GM03348 (cell line): ENCODE data around the gene SCFD2.
A peak's percentile ranks its signal among the peaks of the same experiment; 100 is the strongest.
"Not testable (repeated sequence)": the region's sequence is repeated elsewhere in the genome, so short reads cannot be mapped to it uniquely, and the experiment has no call there.

ENCODE experiments used
- DNase-seq: peaks from one replicate; pipeline ENCODE4 v3.0.0; 2012; ENCODE audit warnings: low spot score

The SCFD2 gene

DNA sequence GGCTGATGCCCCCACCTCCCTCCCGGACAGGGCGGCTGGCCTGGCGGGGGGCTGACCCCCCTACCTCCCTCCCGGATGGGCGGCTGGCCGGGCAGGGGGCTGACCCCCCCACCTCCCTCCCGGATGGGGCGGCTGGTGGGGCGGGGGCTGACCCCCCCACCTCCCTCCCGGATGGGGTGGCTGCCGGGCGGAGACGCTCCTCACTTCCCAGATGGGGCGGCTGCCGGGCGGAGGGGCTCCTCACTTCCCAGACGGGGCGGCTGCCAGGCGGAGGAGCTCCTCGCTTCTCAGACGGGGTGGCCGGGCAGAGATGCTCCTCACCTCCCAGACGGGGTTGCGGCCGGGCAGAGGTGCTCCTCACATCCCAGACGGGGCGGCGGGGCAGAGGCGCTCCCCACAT is 127.5 kb downstream of the SCFD2 start:
- DNase-seq = not testable (repeated sequence)

DNA sequence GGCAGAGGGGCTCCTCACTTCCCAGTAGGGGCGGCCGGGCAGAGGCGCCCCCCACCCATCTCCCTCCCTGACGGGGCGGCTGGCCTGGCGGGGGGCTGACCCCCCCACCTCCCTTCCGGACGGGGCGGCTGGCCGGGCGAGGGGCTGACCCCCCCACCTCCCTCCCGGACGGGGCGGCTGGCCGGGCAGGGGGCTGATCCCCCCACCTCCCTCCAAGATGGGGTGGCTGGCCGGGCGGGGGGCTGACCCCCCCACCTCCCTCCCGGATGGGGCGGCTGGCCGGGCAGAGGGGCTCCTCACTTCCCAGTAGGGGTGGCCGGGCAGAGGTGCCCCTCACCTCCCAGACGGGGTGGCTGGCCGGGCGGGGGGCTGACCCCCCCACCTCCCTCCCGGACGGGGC is 128.1 kb downstream of the SCFD2 start:
- not testable (repeated sequence) for DNase-seq

DNA sequence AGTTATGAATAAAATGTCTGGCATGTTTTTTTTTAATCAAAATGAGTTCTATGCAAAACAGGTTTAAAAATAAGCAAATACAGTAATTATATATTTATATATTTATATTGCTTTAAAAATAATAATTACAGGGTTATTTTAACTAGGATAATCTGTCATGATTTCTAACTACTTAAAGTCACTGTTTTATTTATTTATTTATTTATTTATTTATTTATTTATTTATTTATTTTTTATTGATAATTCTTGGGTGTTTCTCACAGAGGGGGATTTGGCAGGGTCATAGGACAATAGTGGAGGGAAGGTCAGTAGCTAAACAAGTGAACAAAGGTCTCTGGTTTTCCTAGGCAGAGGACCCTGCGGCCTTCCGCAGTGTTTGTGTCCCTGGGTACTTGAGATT is 129.2 kb downstream of the SCFD2 start:
- DNase-seq = not testable (repeated sequence)

DNA sequence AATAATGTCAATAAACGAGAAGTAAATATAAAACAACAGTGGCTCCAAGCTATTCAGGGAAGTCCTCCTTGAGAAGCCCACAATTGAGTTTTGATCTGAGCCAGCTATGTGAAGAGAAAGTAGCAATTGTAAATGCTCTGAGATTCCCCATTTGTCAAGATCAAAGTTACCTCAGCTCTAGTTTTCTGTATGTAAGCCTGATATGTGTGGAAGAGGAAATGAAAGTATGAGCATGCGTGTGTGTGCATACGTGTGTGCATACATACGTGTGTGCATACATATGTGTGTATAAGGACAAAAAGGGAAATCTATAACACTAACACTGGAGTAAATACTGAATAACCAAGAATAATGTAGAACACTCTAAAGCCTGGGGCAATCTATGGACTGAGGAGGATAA is 130.3 kb downstream of the SCFD2 start:
- no peak for DNase-seq

DNA sequence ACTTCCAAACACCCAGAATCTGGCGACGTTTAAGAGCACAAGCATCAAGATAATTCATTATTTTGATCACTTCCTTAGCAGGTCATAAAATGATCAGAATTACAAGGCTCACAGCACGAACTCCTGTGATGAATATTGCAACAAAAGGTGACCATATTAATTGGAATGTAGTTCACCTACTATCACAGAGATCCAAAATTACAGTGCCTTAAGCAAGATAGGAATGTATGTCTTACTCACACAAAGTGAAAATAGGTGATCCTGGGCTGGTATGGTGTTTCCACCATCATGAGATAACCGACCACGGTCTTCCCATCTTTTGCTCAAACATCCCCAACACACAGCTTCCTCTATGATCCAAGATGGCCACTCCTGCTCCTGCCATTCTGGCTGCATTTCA is 131.2 kb downstream of the SCFD2 start:
- DNase-seq = no peak

DNA sequence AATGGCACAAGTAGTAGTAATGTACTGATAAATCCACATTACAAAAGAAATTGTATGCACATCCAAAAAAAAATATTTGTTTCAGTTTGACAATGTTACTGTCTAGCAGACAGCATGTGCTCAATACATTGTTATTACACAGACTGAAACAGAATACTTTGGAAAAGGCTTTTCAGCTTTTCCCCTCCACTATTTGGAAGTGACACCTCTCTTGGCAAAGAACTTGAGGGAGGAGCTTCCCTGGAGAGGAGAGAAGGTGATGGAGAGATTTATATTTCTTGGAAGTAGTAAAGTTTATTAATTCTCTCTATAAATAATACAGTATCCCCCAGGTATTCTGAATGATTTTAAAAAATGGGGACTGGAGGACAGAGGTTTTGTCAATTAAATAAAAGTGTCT is 131.8 kb downstream of the SCFD2 start:
- no peak for DNase-seq

DNA sequence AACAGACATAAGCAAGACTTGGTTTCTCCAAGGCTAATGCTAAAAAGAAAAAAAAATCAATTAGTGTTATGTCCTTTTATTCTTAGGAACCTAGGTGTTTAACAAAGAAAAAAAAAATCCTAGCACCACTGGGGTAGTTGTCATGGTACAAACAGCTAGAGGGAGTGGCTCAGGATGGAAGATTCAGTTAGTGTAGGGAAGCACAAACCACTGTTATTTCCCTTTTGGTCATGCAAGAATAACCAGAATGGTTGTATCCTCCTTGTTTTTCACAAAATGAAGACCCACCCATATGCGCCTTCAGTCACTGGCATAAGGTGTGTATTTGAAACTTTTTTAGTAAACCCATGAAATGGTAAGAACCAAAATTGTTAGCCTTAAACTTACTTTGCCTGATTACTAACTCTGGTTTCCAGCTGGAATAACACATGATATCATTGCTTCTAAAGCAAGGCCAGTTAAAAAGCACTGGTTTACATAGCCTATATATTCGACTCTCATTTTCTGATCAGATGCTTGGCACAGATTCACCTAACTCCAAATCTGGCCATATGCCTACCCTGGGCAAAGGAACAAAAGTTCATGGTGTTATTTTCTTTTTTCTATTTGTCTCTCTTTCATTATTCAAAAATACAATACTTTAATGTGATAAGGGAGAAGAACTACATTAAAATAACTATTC is 132.6 kb downstream of the SCFD2 start:
- no peak for DNase-seq

DNA sequence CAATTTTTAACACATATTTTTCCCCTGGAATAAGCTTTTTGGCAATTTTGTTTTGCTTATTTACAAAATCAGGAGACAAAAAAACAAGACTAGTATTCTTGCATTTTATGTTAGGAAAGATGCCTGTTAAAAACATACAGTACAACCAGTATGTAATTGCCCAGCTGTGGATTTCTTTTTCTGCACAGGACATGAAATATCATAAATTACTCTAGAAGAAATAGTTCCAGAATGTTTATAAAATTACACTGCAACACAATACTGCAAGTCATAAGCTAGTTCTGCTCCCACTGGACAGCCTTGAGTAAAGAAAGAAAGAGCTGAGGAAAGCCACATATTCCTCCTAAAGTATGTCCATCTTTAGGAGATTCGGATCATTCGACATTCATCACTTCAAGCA is 133.5 kb downstream of the SCFD2 start:
- DNase-seq = no peak

DNA sequence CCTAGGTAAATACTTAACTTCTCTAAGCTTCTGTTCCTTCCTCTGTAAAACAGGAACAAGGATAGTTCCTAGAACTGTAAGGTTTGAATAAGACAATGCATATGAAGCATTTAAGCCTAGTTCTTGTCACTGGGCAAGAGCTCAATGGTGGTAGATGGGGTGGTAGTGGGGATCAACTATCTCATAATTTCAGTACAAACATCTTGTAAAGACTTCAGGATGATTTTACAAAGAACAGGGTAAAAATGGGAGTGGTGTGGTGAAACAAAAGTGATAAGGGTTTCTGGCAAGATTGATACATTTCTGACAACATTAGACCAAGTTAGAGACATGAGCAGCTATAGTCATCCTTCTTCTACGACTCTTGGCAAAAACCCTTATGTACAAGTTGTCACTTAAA is 137.8 kb downstream of the SCFD2 start:
- no peak for DNase-seq

DNA sequence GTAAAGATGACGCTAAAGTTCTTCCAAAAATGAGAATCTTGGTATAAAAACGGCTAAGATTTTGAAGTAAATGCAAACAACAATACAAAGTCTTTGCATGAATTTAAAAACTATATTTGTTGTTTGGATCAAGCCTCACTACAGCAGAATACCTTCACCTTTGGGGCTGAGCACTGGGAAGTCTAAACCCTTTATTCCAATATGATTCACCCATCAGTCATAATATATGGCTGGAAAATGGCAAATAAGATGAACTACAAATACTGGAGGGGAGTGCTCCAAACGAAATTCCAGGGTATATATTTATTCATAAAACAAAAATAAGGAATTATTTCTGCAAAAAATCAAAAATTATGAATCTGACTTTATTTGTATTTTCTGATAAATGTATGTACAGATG is 138.4 kb downstream of the SCFD2 start:
- no peak for DNase-seq

DNA sequence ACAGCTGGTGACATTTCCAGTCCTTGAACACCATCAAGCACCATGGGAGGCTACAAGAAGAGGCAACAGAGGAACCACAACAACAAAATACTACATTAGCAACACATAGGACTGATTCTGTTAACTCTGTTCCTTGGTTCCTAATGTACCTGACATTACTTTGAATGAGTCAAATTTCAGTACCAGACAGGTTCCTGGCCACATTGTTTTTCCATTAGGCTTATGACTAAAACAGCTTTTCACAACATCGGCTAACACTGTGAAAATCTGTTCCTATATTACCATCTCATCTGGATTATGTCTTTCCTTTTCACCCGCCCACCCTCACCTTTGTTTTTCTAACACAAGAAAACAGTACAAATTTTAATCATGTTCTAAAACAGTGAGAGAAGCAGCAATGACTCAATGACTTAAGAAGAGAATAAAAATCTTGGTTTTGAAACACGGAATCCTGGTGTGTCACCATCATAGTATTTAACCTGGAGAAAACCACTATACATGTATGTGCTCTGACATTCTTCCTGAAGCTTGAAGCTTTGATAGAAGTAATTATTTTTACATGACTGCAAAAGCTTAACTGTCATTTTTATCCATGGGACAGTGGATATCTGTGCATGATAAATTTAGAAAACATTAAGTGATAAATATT is 143.9 kb downstream of the SCFD2 start:
- no peak for DNase-seq

DNA sequence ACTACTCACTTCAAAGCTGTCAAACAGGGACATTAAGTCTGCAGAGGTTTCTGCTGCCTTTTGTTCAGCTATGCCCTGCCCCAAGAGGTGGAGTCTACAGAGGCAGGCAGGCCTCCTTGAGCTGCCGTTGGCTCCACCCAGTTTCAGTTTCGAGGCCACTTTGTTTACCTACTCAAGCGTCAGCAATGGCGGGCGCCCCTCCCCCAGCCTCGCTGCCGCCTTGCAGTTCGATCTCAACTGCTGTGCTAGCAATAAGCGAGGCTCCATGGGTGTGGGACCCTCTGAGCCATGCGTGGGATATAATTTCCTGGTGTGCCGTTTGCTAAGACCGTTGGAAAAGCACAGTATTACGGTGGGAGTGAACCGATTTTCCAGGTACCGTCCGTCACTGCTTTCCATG is 146.7 kb downstream of the SCFD2 start:
- not testable (repeated sequence) for DNase-seq

DNA sequence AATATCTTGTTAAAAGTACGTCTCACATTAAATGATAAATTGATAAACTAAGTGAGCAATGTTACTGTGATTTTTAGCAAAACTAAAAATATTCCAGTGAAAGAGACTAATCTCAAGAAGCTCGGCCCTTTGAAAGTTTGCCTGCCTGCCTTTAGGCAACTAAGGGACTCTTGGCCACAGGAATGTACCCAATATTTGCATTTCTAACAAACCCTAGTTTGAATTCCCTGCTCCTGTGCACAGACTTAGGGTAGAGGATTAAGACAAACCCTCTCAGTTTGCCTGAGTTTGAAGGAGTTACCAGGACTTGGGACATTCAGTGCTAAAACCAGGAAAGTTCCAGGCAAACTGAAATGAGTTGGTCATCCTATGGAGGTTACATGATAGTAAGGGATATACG is 157.1 kb downstream of the SCFD2 start:
- DNase-seq = no peak

DNA sequence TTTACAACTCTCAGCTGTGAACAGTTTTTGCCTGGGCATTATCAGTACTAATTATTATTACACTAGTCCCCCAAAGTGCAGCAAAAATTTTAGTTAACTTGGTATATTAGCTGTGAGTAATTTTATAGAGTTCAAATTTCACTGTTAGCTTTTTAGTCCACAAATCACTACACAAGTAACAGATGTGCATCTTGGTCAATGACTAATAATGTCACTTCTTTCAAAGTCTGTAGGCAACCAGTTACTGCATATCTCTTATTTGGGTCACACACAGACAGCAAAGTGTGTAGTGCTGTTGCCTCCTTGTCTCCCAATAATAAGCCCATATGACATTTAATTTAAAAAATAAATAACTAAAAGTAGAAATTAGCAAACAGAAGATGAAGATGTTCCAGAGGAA is 159.9 kb downstream of the SCFD2 start:
- no peak for DNase-seq

DNA sequence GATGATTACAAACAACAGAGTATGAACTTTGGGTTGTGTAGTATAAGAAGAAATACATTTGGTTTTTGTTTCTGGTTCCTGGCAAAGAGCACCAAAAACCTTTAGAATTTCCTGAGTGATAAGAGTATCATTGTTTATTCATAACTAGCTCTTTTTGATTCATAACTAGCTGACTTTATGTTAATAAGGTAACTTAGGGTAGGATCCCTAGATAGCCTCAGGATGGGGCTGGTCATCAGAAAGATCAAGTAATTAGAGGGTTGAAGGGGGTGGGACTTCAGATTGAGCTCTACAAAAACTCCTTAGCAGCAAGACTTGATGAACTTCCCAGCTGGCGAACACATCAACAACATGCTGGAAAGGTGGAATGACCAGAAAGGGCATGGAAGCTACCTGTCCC is 166.5 kb downstream of the SCFD2 start:
- DNase-seq = no peak

DNA sequence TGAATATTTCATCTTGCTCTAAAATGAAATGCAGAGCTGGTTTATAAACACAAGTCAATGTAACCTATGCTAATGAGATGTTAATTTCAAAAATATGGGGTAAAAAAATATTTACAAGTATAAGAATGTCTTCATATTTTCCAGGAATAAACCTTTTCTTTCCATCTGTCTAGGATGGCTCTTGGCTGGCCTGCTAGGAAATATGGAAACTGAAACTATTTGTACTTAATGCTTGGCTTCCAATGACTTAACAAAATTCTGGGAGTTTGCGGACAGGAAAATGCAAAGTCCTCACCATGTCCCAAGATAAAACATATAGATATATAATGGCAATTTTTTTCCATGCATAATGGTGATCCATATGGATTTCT is 168.1 kb downstream of the SCFD2 start:
- DNase-seq = no peak

DNA sequence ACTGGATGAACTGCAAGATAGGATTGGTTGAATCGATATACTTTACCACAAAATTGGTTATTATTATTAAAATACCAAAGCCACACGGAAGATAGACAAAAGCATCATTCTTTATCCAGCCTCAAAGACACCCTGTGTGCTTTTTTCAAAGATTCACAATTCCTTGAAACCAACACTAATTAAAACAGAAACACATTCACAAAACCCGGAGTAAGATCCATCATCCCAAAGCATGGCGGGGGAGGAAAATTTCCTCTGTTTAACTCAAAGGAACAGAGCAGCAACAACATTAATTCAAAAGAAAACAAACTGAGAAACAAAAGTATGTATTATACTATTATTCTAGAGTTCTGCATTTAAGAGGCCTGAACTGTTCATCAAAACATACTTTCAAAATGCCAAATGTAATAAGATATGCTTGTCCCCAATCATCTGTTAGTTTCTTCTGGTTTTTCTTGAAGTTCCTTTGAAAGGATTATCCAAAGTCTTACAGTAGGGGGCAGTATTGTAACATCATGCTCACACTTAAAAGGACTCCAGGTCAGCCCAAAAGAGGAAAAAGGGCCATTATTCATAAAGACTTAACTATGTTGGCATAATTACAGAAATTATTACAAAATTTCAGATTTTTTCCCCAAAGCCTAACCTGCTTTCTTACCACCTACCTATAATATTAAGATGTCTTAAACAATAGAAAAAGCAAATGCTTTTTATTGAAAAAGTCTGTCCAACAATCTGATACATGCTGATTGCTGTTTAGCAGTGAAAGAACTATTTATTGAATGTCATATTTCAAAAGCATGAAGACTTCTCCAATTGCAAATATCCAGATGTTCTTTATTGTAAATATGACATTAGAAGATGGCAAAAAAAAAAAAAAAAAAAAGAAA is 168.7 kb downstream of the SCFD2 start:
- peak; percentile 51 for DNase-seq

DNA sequence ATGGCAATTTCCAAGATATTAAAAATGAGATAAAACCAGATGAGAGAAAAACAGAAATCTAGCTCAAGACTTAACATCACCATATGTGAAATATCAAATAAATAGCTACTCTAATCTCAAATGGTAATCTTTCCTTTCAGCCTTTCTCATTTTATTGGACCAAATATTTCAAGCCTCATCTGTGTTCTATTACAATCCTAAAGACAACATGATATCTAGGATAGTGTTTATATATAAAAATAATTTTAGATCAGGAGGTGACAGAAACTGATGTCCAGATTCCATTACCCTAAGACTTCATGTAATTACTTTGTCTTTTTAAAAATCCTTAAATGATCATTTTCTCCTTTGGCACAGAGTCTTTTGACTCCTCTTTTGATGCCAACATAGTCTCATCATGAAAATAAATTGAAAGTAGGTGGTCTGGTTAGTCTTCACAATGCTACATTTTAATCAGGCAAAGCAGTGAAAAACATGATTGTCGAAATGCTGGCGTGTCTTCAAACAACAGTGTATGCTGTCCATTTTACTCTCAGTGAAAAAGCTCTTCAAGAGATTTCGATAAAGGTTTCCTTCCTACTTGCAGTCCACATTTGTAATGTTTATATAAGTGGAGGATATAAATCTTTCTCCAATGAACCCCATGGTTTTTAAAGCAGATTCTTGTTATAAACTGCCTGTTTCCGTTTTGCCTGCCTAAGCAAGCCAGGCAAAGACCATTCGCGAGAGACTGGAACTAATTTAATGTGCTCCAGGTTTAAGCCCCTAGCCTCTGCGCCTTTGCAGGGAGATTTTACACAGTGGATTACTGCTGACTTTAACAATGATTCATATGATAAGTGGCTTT is 169.8 kb downstream of the SCFD2 start:
- DNase-seq = no peak

DNA sequence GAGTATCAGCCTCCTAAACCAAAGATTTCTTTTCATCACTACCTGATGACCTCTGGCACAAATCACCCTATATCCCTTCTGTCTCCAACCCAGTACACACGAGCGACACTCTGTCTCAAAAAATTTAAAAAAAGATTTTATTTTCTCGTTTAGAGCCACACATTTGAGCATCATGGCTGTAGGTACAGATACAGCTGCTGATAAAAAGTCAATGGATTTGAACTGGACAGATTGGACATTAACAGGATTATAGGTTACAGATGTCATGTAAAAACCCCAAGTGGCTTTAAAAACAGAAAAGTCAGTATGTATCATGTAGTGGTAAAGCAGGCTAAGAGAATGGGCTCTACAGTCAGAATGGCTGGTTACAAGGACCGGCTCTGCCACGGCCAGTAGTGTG is 171.1 kb downstream of the SCFD2 start:
- no peak for DNase-seq

DNA sequence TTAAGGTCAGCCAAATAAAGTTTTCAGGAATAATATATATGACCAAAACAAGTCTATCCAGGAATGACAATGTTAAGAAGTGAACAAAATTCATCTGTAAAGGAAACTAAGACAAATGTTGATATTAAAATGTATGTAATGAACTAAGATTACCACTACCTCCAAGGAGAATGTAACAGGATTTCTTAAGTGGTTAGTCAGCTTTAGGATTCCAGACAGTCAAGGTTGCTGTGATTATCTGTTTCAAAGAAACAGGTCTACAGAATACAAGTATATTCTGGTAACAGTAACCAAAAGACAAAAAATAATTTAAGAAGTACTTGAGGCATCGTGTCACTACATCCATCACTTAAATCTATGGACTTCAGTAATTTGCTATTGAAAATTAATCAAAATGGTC is 172.8 kb downstream of the SCFD2 start:
- no peak for DNase-seq

DNA sequence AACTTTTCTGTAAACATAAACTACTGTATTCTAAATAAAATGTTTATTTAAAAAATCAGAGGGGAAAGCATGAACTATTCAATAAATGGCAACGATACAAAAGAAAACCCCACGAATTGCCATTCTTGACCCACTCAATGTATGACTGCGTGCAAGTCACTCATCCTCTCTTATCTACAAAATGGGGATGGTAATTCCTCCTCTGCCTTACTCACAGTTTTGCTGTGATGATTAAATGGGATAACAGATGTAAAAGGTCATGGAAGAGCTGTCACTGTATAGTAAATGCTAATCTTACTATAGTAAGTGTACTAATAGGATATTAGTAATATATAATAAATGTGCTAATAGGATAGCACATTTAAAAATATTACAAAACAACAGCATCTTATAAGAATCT is 173.4 kb downstream of the SCFD2 start:
- no peak for DNase-seq

DNA sequence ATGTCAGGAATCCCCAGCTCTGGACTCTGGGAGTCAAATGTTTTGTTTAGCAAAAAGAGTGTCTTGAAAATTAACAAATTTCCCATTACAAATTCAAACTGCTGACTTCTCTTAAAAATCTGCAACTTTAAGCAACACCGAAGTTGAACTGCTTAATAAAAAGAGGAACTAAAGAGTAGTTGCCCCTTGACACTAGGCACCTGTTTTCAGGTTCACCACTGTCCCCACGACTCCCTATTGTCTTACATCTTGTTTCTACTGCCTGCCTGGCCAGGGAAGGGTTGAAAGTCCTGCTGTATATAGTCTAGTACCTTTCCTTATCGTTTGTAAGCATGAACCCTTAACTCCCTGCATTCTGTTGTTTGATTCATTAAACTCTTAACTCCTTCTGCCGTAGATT is 173.9 kb downstream of the SCFD2 start:
- DNase-seq = no peak
